Dermis microvascular lymphatic vessel endothelial cell (primary cell): Measurements from ENCODE around the gene CHMP1A. TPM values are rescaled to one million over a fixed set of nuclear protein-coding genes. Genes with fewer than 3 reads are reported as not detected.
"Not testable (repeated sequence)": the region's sequence is repeated elsewhere in the genome, so short reads cannot be mapped to it uniquely, and the experiment has no call there.

Experiments
- DNase-seq, 2 donors: peaks; one replicate each; pipeline versions ENCODE4 v3.0.0 to v3.0.0-alpha.2; 2010; ENCODE audit warnings: low read depth in 2 of 2
- total RNA-seq: library from RNA; depleted of rRNA; stranded (reverse); fragments of >200 nt; gene quantifications from 2 replicates; pipeline ENCODE4 v1.2.1, GENCODE V29; 2014

CHMP1A gene
- total RNA-seq, result 63.4 and 87.0 TPM in 2 replicates

- DNase-seq, result peak; percentile 64 to 85
Observed at GRCh38 chr16:89657442-89658220, at the start of gene CHMP1A, which contains the start of gene SPATA33. CHMP1A (minus strand) TSS chr16:89657708; CDS start chr16:89657588, 120 bp downstream. SPATA33 (plus strand) TSS chr16:89657836; CDS start chr16:89657912, 76 bp downstream.

GRCh38 chr16:89706518-89707260, 49.2 kb upstream of the CHMP1A start:
- DNase-seq, result no peak

GRCh38 chr16:89705006-89705405, 47.5 kb upstream of the CHMP1A start:
- no peak for DNase-seq

- DNase-seq, result no peak
Observed at GRCh38 chr16:89704281-89704680, 46.8 kb upstream of the CHMP1A start.

- DNase-seq, result peak; percentile 72 to 88
Observed at GRCh38 chr16:89701425-89702406, 44.2 kb upstream of the CHMP1A start, which contains the start of gene SPATA2L. SPATA2L (minus strand) TSS chr16:89701705; CDS start chr16:89701232, 473 bp downstream.

GRCh38 chr16:89700649-89701424, 43.3 kb upstream of the CHMP1A start:
- DNase-seq, result peak in 1 of 2 donors; percentile 66

GRCh38 chr16:89700100-89700648, 42.7 kb upstream of the CHMP1A start:
- DNase-seq, result peak; percentile 95 to 98

- DNase-seq, result not testable (repeated sequence)
Observed at GRCh38 chr16:89699629-89700099, 42.2 kb upstream of the CHMP1A start.

- not testable (repeated sequence) for DNase-seq
Observed at GRCh38 chr16:89698717-89699116, 41.2 kb upstream of the CHMP1A start.

- DNase-seq, result no peak
Observed at GRCh38 chr16:89697616-89698331, 40.3 kb upstream of the CHMP1A start.

GRCh38 chr16:89697161-89697615, 39.7 kb upstream of the CHMP1A start:
- no peak for DNase-seq

- no peak for DNase-seq
Observed at GRCh38 chr16:89696670-89697128, 39.2 kb upstream of the CHMP1A start.

GRCh38 chr16:89695875-89696669, 38.6 kb upstream of the CHMP1A start:
- DNase-seq, result no peak

- DNase-seq, result no peak
Observed at GRCh38 chr16:89695086-89695874, 37.8 kb upstream of the CHMP1A start.

- not testable (repeated sequence) for DNase-seq
Observed at GRCh38 chr16:89694784-89695085, 37.2 kb upstream of the CHMP1A start.

- no peak for DNase-seq
Observed at GRCh38 chr16:89693931-89694783, 36.6 kb upstream of the CHMP1A start.

- DNase-seq, result no peak
Observed at GRCh38 chr16:89693289-89693731, 35.8 kb upstream of the CHMP1A start.
